ENCODE measurements around the gene CNGA2.
"Not testable (repeated sequence)": the region's sequence is repeated elsewhere in the genome, so short reads cannot be mapped to it uniquely, and the experiment has no call there.

The CNGA2 gene
- total RNA-seq = 0 reads per million in 3 experiments

DNA sequence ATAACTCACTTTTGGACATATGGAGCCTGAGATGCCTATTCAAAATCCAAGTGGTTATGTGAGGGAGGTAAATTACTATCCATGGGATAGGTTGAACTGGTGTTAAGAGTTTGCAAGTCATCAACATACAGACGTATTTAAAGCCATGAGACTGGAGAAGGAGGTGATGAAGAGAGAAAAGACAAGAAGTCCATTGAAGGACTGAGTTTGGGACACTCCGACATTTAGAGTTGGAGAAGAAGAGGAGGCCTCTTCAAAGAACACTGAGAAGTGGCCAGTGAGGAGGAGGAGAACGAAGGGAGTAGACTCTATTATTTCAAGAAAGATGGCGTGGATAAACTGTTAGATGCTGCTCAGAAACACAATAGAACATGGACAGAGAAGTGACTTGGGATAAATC lies at the start of gene CNGA2:
CNGA2 (plus strand) TSS at position 301 of the 400 bp plus-strand sequence. CDS start 3,738 bp downstream, outside the sequence.
- no peak for DNase-seq

- no peak for DNase-seq
Measured at GRCh38 chrX:151687635-151688034, 46.9 kb upstream of the CNGA2 start.

DNA sequence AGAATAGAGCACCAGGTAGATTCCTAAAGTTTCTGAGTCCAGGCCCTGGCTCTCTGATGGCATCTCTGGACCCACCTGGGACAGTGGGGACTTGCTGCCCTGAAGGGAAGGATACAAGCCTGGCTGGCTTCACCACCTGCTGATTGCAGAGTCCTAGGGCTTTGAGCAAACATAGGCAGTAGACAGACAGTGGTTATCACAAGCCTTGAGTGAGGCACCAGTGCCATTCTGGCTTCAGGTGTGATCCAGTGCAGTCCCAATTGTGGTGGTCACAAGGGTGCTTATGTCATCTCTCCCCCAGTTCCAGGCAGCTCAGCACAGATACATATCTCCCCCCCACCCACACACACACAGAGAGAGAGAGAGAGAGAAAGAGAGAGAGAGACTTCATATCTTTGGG lies 45.9 kb upstream of the CNGA2 start:
- DNase-seq = no peak

DNA sequence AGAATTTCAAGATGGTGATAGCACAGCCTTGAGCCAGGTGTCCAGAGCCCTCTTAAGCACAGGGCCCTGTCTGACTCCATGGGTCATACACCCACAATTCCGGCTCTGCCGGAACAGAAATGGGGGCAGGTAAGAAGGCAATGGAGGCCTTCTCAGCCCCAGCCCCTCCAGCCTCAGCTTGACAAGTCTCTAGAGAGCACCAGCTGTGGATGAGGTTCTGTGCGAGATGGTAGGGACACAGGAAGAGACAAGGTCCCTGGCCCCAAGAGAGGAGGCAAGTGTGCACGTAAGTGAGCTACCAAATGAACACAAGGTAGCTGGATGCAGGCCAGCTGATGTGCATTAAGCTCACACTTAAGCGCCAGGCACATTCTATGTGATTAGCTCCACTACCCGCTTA lies 41.7 kb upstream of the CNGA2 start:
- DNase-seq = no peak

- DNase-seq = no peak
Measured at GRCh38 chrX:151694121-151694520, 40.4 kb upstream of the CNGA2 start.

DNA sequence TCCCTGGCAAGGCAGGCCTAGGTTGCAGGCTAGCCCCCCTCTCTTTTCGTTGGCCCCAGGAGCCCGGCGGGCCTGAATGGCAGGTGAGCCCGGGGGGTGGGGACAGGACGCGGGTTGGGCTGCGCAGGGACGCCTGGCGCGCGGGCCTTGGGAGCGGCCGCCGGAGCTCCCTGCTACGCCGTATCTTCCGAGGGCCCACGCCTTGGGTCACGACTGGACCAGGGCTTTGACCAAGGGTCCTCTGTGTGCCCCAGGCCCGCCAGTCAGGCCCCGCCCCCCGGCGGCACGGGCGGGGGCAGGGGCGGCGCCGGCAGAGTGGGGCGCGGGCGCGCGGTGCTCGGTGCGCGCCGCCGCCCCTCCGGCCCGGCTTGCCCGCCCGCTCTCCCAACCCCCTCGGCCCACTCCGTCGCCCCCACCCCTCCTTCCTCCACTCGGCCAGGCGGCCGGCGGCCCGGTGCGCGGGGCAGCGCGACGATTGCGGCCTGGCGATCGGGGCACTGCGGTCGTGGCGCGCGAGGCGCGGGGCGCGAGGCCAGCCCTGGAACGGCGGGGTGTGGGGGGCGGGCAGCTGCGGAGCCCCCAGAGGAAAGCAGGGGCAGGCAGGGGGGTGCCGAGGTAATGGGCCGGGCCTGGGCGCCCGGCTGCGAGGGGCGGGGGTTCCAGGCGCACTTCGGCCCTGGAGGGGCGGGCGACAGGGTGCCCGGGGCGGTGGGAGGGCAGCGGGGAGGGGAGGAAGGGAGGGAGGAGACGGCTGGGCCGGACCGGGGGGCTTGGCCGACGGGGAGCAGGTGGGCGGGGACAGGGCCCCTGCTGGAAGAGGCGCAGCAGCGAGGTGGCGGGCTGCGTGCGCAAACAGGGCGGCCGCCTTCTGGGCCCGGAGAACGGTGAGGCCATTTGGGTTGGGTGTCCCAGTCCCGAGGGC lies 39.6 kb upstream of the CNGA2 start, which contains the start of gene PRRG3:
PRRG3 (plus strand) TSS at position 798 of the 922 bp plus-strand sequence. CDS start 3,357 bp downstream, outside the sequence.
- no peak for DNase-seq

GRCh38 chrX:151695583-151696340 lies 38.8 kb upstream of the CNGA2 start:
- no peak for DNase-seq

GRCh38 chrX:151697082-151697481 lies 37.5 kb upstream of the CNGA2 start:
- DNase-seq = not testable (repeated sequence)

DNA sequence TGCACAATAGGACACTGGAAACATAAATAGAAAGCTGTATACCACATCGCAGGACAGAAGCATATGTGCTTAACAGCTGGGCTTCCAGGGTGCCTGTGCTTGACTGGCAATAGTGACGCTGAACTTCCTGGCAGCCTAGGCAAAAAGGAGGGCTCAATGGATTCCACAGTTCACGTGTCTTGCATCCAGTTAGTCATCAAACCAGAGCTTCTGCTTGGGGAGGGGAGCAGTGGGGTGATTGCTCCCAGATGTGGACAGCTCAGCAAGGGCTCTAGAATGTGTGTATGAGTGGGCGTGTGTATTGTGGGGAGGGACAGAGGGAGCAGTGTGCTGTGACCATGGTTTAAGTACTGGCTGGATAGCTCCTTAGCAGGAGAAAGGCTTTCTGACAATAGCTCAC lies 37.0 kb upstream of the CNGA2 start:
- DNase-seq = no peak

- DNase-seq = no peak
Measured at GRCh38 chrX:151698485-151698884, 36.1 kb upstream of the CNGA2 start.

- no peak for DNase-seq
Measured at GRCh38 chrX:151699746-151700145, 34.8 kb upstream of the CNGA2 start.

- DNase-seq = no peak
Measured at GRCh38 chrX:151700581-151700980, 34.0 kb upstream of the CNGA2 start.

- no peak for DNase-seq
Measured at GRCh38 chrX:151701071-151701470, 33.5 kb upstream of the CNGA2 start.

DNA sequence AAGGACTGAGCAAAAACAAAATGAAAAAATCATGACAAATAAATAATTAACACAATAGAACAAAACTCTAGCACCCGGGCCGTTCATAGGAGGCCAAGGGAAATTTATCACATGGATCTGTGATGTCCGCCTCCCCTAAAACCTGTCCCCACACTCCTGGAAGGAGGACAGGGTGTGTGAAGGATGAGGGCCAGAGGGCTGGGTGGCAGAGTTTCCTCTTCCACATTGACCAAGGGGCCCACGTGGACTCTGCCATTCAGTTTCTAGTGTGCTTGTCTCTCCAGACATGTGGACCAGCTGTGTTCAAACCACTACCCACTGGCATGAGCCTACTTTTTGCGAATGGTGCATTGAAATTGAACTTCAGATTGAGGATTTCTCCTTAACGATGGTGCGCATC lies 33.0 kb upstream of the CNGA2 start:
- DNase-seq = no peak

GRCh38 chrX:151702026-151702714 lies 32.4 kb upstream of the CNGA2 start:
- no peak for DNase-seq

DNA sequence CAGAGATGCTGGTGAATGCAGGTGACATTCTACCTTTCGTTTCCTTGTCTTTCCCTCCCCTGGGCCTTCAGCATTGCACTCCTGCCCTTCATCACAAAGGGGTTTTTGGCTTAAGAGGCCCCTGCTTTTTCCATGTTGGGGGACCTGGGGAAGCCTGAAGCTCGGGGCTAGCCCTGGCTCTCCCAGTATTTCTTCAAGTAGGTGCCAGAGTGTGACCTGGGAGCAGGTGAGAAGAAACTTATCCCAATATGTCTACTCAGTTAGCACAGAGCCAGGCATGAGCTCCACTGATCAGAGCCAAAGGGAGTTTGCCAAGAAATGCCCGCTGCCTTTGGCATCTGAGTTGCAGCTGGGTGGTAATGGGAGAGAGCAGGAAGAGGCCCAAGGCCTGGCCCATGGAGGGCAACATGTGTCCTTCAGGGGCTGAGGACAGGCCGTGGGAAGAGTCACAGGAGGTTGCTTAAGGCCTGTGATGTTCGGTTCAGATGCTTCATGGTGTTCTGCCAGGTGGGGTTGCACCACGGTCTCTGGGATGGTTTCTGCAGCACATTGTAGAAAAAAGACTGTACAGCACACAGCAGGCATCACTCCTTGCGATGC lies 31.7 kb upstream of the CNGA2 start:
- no peak for DNase-seq

DNA sequence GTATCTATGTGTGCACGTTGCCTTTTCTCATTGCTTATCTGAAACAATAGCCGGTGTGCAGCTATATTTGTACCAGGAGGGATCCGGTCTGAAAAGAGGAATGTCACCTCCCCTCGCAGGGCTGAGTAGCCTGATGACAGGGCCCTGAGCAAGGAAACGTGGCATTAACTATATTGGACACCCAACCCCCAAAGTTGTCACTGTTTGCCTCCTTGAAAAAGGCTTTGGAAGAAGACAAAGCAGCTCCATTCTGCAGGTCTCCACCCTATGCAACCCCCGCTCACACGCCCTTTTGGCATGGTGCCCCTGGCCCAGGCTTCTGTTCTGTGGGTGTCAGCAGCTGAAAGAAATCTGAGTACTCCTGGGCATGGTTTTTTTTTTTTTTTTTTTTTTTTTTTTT lies 31.1 kb upstream of the CNGA2 start:
- no peak for DNase-seq

DNA sequence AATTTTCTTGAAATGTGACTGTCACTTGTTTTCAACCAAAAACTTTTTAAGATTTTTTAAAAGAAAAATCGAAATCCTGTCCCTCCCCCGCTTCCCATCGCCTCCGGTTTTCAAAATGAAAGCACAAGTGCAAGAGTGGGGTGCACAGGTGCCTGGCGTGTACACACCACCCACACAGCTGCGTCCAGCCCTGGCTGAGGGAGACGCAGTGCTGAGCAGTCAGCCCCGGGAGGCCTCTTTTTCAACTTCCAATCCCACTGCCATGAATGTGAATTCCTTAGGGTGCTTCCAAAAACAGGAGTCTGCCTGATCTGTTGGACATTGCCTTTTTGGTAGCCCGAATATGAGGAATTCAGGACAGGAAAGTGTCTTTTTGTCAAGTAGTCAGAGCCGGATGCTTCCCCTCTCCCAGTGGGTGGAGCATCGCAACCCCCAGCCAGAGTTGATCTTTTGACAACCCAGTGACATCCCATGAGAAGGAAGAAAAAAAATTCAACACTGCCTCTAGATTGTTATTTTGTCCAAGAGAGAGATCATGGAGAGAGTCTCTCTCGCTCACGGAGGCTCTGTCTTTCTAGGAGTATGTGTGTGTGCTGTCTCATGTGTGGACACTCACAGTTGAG lies 30.4 kb upstream of the CNGA2 start:
- no peak for DNase-seq

- no peak for DNase-seq
Measured at GRCh38 chrX:151708821-151709220, 25.7 kb upstream of the CNGA2 start.

GRCh38 chrX:151710457-151710856 lies 24.1 kb upstream of the CNGA2 start:
- no peak for DNase-seq

DNA sequence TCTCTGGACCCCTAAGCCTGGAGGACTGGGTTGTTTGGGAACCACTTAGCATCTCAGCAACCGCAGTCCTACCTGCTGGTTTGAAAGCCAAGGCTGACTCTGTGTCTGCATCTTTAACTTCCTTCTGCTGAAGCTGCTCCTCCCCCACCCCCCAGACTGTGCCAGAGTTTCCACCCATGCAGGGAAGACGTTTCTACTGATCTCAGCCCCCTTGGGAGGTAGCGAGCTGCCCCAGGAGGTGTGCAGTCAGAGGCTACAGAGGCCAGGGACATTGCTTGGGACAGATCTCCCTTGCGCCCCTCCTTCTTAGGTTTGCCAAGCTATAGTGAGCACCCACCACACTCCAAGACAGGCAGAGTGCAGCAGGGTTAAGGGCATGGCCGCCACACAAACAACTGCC lies 23.4 kb upstream of the CNGA2 start:
- DNase-seq = no peak

- no peak for DNase-seq
Measured at GRCh38 chrX:151711787-151712186, 22.8 kb upstream of the CNGA2 start.

Measured in central memory CD4-positive, alpha-beta T cell (primary cell).